ENCODE data around the gene UBE2O.

UBE2O gene

DNA sequence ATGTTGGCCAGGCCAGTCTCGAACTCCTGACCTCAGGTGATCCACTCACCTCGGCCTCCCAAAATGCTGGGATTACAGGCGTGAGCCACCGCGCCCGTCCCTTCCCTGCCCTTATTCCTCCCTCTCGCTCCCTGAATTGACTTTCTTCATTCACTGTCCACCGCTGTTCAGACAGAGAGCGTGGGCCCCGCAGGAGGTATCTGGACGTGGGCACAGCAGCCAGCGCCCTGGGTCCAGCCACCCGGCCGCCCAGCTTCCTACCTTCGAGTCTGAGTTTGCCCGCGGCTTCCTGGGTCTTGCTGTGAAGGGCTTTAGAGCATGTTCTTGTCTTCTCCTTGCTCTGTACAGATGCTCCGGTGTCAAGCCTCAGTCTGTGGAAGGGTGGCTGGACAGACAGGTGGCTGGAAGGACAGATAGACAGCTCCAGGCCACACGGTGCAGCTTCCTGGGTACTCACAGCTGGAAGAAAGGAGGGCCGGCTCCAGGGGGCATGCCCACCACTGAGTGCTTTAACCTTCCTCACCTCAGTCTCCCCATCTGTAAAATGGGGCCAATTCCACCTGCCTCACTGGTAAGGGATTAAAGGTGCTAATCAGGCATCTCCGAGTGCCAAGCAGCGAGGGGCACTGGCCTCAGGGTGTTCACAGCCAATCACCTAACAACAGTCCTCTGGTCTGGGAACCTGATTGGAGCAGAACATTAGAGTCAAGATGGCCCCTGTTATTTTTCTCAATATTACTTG lies 34.7 kb upstream of the UBE2O start:
- FAIRE-seq (no peak), DNase-seq (ENCODE audit: insufficient read length, low spot score) (no peak)

DNA sequence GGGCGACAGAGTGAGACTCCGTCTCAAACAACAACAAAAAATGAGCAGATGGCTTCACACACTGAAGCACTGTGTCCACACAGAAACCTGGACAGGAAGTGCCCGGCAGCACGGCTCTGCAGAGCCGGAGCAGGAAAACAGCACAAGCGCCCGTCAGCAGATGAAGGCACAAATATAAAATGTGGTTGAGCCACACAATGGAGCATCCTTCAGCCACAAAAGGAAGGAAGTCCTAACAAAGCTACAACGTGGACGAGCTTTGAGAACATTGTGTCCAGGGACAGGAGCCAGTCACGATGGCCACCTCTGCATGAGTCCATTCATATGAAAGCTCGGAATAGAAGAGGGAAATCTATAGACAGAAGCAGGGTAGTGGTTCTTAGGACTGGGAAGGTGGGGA lies 32.6 kb upstream of the UBE2O start:
- no peak for FAIRE-seq
- DNase-seq (ENCODE audit: insufficient read length, low spot score) = no peak

DNA sequence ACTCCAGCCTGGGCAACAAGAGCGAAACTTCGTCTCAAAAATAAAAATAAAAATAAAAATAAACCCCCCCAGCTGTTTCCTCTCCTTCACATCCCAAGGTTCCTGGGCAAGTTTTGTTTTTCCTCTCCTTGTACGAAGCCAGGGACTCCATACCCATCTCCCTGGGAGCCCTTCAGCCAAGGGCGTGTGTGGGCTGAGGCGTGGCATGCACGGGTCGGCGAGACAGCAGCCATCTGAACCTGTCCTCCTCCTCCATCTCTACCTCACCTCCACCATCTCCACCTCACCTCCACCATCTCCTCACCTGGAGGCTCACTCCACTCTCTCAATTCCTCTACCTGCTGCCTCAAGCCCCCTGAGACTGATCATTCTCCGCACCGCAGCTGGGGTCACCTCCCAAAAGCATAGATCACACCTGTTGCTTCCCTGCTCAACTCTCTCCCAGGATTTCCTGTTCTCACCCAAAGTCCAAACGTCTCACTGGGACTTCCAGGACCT lies 31.3 kb upstream of the UBE2O start:
- FAIRE-seq (no peak), DNase-seq (ENCODE audit: insufficient read length, low spot score) (no peak)

DNA sequence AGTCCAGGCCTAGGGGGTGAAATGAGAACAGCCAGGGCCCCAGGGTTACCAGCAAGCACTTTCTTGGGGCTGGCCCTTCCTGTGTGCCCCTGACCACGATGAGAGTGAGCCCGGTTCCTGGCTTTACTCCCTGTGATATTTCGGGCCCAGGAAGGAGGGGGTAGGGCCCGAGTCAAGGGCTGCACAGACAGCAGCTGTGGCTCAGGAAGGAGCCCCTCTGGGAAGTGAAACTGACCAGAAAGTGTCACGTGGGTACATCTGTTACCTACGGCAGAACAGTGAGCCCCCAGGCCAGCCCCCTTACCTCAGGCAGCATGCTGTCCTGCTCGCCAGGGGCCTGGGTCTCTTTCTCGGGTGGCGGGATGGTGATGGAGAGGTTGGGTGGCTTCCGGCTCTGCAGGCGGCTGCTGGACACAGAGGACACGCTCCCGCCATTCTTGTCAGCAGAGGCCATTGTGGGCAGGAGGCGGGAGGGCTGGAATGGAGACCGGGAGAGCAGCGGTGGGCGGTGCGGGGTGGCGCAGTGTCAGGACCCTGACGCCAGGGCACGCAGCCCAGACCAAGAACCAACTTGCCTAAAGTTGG lies 28.2 kb upstream of the UBE2O start:
- FAIRE-seq = peak; percentile 100

DNA sequence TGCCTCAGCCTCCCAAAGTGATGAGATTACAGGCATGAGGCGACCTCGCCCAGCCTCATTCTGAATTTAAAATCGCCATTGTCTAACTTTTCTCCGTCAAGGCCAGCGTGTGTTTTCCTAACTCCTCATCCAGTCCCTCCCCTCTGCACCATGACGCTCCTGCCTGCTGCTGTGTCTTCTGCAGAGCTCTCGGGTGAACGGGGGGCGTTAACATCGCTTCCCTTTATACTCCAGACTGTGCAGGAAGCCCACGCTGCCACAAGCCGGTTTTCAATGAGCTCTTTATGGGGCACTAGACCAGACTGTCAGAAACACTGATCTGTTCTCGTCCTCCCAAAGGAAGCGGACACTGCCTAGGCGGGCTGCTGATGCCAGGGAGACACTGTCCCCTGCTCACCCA lies 27.7 kb upstream of the UBE2O start:
- no peak for DNase-seq (ENCODE audit: insufficient read length, low spot score)
- FAIRE-seq = no peak

More for the DNA sequence above, 28.2 kb upstream of the UBE2O start:
- peak; percentile 91 for DNase-seq (ENCODE audit: insufficient read length, low spot score)

DNA sequence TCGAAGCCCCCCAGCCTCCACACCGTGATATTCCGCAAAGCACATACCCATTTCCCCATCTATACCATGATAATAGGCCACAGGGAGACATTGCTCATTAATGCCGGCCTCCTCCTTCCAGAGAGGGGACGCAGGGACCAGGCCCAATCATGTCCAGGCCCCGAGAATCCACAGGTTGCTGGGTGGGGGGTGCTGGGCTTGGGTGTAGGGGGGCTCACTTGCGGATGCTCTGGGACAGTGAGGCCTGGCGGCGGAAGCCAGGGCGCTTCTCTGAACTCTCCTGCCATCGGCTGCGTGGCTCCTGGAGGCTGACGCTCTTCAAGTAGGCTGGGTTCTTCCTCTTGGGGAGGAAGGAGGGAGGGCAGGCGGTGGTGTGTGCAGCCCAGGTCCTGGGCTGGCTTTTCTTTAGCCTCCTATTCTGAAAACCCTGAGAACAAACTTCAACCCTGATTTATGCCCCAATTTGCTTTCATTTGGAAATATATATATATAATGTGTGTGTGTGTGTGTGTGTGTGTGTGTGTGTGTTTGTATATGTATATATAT lies 26.6 kb upstream of the UBE2O start:
- peak; percentile 23 for FAIRE-seq
- no peak for DNase-seq (ENCODE audit: insufficient read length, low spot score)

DNA sequence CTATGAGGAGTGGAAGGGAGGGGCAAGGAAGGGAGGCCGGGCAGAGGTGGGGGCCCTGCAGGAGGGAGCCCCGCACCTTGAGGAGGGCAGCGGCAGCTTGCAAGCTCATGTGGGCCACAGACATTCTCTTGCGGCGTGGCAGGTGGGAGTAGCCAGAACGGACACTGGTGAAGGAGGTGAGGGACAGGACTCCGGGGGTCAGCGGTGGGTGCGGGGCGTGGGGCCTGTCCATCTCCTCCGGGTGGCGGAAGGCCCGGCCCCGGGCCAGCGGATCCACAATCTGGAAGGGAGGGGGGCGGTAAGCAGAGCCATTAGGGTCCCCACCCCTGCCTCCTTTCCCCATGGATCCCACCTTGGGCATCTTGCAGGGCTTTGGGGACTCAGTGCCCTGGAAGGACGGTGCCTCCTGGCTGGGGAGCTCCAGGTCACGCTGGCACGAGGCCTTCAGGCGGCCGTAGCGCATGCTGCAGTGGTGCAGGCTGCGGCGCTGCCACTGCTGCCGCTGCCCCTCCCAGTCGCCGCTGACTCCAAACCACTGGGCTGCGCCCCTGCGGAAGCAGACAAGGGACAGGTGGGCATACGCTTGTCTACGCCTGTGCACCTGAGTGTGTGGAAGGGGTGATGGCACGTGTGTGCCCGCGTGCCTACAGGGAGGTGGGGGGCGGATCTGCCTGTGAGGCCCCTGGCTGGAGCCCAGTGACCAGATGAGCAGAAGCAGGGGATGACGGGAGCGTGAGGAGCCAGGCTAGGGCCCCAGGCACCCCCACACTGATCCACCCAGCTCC lies 26.0 kb upstream of the UBE2O start:
- FAIRE-seq = no peak
- no peak for DNase-seq (ENCODE audit: insufficient read length, low spot score)

DNA sequence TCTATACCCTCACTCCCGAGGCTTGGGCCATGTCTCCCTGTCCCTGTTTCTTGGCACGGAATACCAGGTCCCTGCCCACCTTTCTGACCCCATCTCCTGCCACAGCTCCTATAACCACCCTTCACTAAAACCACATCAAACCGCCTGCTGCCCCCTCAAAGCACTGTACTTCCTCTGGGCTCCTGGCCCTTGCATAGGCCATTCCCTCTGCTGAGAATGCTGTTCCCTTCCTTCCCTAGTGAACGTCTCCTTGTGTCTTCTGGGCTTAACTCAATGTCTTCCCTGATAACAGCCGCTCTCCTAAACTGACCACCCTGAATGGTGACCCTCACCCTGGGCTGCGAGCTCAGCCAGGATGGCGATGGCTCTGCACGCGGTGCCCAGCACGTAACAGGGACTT lies 25.1 kb upstream of the UBE2O start:
- DNase-seq (ENCODE audit: insufficient read length, low spot score) (no peak), FAIRE-seq (no peak)

DNA sequence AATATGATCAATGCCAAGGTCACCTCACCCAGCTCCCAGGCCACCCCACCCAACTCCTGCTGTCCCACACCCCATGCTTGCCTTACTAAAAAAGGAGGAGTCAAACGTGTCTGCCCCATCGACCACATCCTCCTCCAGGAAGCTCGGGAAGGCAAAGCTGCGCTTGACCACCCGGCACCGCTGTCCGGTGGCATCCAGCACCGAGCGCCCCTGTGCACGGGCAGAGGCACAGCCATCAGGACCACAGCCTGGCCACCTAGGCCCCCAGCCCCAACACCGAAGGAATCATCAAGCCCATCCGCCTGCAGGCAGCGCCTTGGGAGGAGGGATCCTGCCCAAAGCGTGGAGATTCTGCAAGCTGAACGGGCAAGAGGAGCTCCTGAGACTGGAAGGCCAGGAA lies 24.6 kb upstream of the UBE2O start:
- FAIRE-seq = no peak
- no peak for DNase-seq (ENCODE audit: insufficient read length, low spot score)

DNA sequence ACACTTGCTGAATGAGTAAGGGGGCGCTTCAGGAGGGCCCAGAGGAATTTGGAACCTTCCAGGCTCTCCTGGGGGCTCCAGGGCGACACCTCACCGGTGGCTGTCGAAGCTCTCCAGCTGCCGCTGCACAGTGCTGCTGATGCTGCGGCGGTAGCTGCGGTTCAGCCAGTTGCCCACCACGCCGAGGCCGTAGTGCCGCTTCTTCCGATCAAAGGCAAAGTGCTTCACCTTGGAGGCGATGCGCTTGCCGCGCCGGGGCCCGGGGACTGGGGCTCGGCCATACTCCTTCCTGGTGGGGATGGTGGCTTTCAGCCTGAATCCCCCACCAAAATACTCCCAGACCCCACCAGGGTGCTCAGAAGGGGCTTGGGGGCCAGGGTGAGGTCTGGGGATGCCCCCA lies 23.8 kb upstream of the UBE2O start:
- DNase-seq (ENCODE audit: insufficient read length, low spot score) (no peak), FAIRE-seq (no peak)

DNA sequence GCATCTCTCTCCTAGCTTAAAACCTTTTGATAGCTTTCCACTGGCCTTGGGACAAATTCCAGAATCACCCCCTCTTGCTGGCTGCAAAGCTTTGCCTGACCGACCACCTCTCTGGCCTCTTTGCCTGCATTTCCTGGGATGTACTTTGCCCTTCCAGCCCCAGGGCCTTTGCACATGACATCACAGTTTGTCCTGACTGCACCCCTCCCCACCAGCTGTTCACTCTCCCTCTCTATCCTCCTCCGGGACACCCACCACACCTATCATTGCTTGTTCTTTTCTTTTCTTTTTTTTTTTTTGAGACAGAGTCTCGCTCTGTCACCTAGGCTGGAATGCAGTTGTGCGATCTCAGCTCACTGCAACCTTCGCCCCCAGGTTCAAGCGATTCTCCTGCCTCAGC lies 22.4 kb upstream of the UBE2O start:
- FAIRE-seq (no peak), DNase-seq (ENCODE audit: insufficient read length, low spot score) (no peak)

DNA sequence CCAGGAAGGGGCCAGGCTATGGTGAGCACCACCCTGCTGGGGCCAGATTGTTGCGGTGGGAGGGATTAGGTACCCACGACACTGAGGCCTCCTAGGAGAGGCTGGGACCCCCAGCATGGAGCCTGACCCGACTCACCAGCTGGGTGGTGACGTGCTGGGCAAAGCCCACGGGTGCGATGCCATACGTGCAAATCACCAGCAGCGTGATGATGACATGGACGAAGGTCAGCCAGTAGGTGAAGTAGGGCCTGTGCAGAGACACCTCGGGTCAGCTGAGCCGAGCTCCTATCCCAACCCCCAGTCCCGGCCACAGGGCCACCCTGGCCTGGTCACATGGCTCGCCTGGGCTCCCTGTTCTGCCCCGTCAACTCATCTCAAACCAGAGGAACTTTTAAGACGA lies 21.9 kb upstream of the UBE2O start:
- no peak for DNase-seq (ENCODE audit: insufficient read length, low spot score)
- FAIRE-seq = no peak

DNA sequence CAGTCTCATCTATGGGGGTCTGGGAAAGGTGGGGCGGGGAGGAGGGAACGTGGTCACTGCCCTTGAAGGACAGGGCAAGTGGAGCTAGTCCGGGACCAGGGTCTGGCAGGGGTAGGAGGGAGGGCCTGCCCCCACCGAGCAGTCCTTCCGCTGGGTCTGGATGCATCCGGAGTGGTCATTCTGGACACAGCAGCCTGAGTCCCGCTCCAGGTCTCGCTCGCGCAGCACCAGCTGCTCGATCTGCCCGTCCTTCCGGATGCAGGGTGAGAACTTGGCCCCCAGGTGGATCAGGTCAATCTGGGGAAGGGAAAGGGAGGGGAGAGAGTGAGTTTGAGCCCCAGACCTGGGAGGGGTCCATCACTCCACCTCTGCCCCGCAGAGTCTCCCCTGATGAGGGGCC lies 21.3 kb upstream of the UBE2O start:
- FAIRE-seq (no peak), DNase-seq (ENCODE audit: insufficient read length, low spot score) (no peak)

DNA sequence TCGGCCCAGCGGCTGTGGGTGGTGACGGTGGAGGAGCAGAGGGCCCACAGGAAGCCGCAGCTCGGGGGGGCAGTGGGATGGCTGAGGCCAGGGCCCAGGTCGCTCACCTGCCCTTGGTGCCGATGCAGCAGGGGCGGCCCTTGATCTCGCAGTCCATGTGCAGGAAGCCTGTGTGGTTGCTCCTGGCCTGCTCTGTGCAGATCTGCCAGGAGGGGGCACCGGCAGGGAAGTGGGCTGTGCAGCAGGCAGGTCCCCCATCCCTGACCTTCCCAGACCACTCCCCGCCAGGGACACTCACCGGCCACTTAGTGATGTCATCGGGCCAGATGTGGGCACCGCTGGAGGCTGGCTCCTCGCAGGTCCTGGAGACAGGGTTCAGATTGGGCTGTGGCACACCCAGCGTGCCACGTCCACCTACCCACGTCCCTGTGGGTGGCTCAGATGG lies 20.6 kb upstream of the UBE2O start:
- FAIRE-seq = no peak
- DNase-seq (ENCODE audit: insufficient read length, low spot score) = no peak

DNA sequence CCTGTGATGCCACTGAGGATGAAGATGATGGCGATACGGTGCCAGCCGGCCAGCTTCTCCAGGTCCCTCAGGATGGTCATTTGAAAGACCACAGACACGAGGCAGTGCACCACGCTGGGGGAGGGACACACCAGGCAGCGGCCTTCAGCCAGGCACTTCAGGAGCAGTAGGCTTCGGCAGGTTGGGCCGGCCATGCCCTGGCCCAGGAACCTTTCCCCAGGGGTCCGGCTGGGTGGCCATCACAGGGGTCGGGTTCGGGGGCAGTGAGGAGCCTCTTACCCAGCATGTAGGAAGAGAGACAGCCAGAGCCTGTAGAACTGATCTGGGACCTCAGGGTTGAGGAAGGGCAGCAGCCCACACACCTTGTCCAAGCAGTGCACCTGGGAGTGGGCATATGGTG lies 19.8 kb upstream of the UBE2O start:
- no peak for DNase-seq (ENCODE audit: insufficient read length, low spot score)
- no peak for FAIRE-seq

DNA sequence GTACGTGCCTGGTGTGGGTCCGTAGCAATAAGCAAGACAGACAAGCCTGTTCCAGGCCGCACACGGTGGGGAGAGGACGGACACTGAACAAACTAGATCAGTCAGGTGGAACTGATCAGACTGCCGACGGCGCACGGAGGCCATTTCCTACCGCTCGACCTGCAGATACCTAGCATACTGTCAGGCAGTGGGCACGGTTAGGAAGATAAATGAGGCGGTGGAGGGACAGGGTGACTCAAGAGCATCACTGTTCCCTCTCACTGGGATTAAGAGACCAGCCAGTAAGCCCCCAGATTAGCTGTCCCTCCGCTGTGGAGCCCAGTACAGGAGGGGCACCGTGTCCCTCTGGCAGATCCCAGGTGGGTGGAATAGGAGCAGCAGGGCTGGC lies 19.3 kb upstream of the UBE2O start:
- DNase-seq (ENCODE audit: insufficient read length, low spot score) = no peak
- FAIRE-seq = no peak

DNA sequence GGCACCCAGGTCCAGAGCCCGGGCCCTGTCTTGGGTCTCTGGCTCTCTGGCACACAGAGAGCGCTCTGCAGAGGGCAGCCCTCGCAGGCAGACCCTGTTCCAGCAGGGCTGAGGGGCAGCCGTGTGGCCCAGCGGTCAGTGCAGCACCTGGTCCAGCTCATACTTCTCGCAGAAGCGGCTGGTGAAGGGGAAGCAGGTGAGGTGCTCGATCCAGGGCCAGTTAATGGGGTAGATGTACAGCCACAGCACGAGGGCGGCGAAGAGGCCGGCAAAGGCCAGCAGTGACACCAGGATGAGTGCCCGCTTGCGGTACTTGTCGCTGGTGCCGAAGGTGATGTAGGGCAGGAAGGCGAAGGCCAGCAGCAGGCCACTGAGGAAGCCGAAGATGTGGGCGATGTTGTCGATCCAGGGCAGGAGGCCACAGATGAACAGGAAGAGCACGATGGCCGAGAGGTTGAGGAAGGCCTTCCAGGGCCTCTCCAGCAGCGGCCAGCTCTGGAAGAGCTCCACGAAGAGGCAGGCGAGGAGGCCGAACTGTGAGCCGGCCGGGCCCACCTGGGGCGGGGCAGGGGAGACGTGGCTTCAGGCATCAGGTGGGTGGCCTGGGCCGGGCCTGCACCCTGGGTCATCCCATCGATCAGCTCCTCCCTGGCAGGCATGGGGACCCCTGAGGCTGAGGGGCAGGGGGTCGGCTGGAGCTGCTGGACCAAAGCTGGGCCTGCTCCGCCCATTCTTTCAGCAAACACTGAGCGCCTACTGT lies 18.7 kb upstream of the UBE2O start:
- no peak for DNase-seq (ENCODE audit: insufficient read length, low spot score)
- FAIRE-seq = no peak

DNA sequence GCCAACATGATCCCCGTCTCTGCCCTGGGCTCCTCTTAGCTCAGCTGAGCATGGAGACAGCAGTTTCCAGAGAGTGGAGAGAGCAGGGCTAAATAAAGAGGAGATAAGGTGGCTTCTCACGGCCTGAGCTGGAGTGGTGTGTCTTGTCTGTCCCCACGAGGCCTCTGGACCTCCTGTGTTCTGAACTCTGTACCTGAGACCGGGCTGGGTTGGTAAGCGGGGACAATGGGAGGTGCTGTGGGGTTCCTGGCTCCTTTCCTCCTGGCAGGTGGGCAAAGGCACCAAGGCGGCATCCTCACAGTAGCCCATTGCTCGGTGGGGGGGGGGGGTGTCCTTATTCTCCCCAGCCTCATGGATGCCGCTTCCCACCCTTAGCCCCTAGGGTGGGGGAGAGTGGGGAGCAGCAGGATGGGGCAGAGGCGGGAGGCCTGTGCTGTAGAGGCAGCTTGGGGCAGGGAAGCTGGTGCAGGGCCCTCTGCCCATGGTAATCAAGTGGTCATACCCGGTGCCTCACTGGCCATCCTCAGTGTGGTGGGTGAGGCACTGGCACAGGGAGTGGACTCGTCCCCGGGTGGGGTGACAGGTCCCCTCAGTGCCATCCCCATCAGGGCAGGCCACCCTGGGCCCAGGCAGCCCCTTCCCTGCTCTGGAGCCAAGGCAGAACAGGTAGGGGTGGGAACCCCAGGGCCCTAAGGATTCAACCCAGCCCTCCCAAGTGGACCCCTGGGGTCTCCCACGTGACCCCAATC lies 17.2 kb upstream of the UBE2O start:
- DNase-seq (ENCODE audit: insufficient read length, low spot score) = no peak
- FAIRE-seq = no peak

DNA sequence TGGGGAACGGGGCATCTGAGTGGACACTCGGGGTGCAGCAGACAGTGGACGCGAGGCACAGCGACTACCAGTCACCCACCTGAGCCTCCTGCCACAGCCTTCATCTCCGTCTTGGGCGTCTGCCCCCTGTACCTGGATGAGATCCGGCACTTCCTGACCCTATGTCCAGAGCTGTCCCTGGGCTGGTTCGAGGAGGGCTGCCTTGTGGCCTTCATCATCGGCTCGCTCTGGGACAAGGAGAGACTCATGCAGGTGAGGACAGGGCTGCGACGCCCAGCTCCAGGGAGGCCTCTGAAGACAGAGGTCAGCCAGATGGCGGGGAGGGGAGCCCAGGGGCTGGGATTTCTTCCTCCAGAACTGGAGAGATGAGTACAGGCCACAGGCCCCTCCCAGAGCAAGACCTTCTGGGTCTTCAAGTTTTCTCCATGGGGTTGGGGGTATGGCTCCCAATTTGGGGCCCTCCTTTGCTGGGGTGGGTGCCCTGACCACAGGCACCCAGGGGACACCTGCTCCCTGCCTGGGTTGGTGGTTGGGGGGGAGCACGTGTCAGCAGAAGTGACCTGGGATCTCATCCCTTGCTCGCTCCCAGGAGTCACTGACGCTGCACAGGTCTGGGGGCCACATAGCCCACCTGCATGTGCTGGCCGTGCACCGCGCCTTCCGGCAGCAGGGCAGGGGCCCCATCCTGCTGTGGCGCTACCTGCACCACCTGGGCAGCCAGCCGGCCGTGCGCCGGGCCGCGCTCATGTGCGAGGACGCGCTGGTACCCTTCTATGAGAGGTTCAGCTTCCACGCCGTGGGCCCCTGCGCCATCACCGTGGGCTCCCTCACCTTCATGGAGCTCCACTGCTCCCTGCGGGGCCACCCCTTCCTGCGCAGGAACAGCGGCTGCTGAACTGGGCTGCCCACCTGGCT lies 16.4 kb upstream of the UBE2O start:
- DNase-seq (ENCODE audit: insufficient read length, low spot score) = no peak
- no peak for FAIRE-seq

Measured in GM19239 (cell line).